Measurements from ENCODE around the gene NOXO1. TPM values are rescaled to one million over a fixed set of nuclear protein-coding genes. Genes with fewer than 3 reads are reported as not detected.

The NOXO1 gene
- total RNA-seq, 1 donor from 2014 or later: 1.6 TPM

- Histone ChIP-seq H3K4me1 (ENCODE audit: control insufficient read depth in 3 of 3, insufficient read depth in 3 of 3, low read length in 3 of 3) (peaks cover 2 to 19% (median 14%) of the 10 kb centered on the region in 3 donors), H3K4me3 (ENCODE audit: low read length in 3 of 3) (no peak overlapping the region), H3K27ac (ENCODE audit: low read depth, low read length) (no peak overlapping the region), H3K9ac (ENCODE audit: low read depth in 1 of 3, low read length in 3 of 3) (peak overlapping the region in 1 of 3 donors; percentile 33), H3K36me3 (ENCODE audit: control insufficient read depth in 3 of 3, insufficient read depth in 3 of 3, low read length in 3 of 3) (peaks cover 3 to 7% (median 4%) of the 10 kb centered on the region in 3 donors), H3K27me3 (ENCODE audit: control insufficient read depth in 3 of 3, insufficient read depth in 3 of 3, low read length in 3 of 3) (peaks cover 0 to 13% (median 10%) of the 10 kb centered on the region in 3 donors), H3K9me3 (ENCODE audit: control insufficient read depth in 3 of 3, low read length in 3 of 3) (no peaks in the 10 kb centered on the region)
Observed at GRCh38 chr16:1932050-1933028, 48.9 kb downstream of the NOXO1 start.

- H3K4me1 ChIP-seq (ENCODE audit: control insufficient read depth in 3 of 3, insufficient read depth in 3 of 3, low read length in 3 of 3): peaks cover 2 to 19% (median 10%) of the 10 kb centered on the region in 3 donors
- H3K9ac ChIP-seq (ENCODE audit: low read depth in 1 of 3, low read length in 3 of 3): no peak overlapping the region
- no peak overlapping the region for H3K27ac ChIP-seq (ENCODE audit: low read depth, low read length)
- peaks cover 0 to 17% (median 13%) of the 10 kb centered on the region in 3 donors for H3K27me3 ChIP-seq (ENCODE audit: control insufficient read depth in 3 of 3, insufficient read depth in 3 of 3, low read length in 3 of 3)
- no peaks in the 10 kb centered on the region for H3K36me3 ChIP-seq (ENCODE audit: control insufficient read depth in 3 of 3, insufficient read depth in 3 of 3, low read length in 3 of 3)
- H3K9me3 ChIP-seq (ENCODE audit: control insufficient read depth in 3 of 3, low read length in 3 of 3): no peaks in the 10 kb centered on the region
- H3K4me3 ChIP-seq (ENCODE audit: low read length in 3 of 3): no peak overlapping the region
Observed at GRCh38 chr16:1930338-1930720, 50.9 kb downstream of the NOXO1 start.

- Histone ChIP-seq H3K9ac (ENCODE audit: low read depth in 1 of 3, low read length in 3 of 3) (peak overlapping the region in 2 of 3 donors; percentile 65 to 79), H3K4me3 (ENCODE audit: low read length in 3 of 3) (peak overlapping the region; percentile 56 to 72 (median 57)), H3K27me3 (ENCODE audit: control insufficient read depth in 3 of 3, insufficient read depth in 3 of 3, low read length in 3 of 3) (peaks cover 1 to 19% (median 13%) of the 10 kb centered on the region in 3 donors), H3K27ac (ENCODE audit: low read depth, low read length) (no peak overlapping the region), H3K4me1 (ENCODE audit: control insufficient read depth in 3 of 3, insufficient read depth in 3 of 3, low read length in 3 of 3) (peaks cover 2 to 19% (median 9%) of the 10 kb centered on the region in 3 donors), H3K36me3 (ENCODE audit: control insufficient read depth in 3 of 3, insufficient read depth in 3 of 3, low read length in 3 of 3) (no peaks in the 10 kb centered on the region), H3K9me3 (ENCODE audit: control insufficient read depth in 3 of 3, low read length in 3 of 3) (no peaks in the 10 kb centered on the region)
Observed at GRCh38 chr16:1929578-1930337, 51.5 kb downstream of the NOXO1 start.

GRCh38 chr16:1929105-1929504 lies 52.2 kb downstream of the NOXO1 start:
- H3K27me3 ChIP-seq (ENCODE audit: control insufficient read depth in 3 of 3, insufficient read depth in 3 of 3, low read length in 3 of 3): peaks cover 8 to 25% (median 15%) of the 10 kb centered on the region in 3 donors
- peak overlapping the region; percentile 56 to 72 (median 57) for H3K4me3 ChIP-seq (ENCODE audit: low read length in 3 of 3)
- no peaks in the 10 kb centered on the region for H3K36me3 ChIP-seq (ENCODE audit: control insufficient read depth in 3 of 3, insufficient read depth in 3 of 3, low read length in 3 of 3)
- peaks cover 2 to 19% (median 9%) of the 10 kb centered on the region in 3 donors for H3K4me1 ChIP-seq (ENCODE audit: control insufficient read depth in 3 of 3, insufficient read depth in 3 of 3, low read length in 3 of 3)
- peak overlapping the region in 1 of 3 donors; percentile 79 for H3K9ac ChIP-seq (ENCODE audit: low read depth in 1 of 3, low read length in 3 of 3)
- no peaks in the 10 kb centered on the region for H3K9me3 ChIP-seq (ENCODE audit: control insufficient read depth in 3 of 3, low read length in 3 of 3)
- no peak overlapping the region for H3K27ac ChIP-seq (ENCODE audit: low read depth, low read length)

Small RNA genes within 50 kb of the gene (small RNA-seq; reads per million reads assigned to genes)
- gene AC005363.2 (not detected), gene RN7SL219P (not detected), gene SNORA10 (not detected), gene SNORA64 (not detected)

Other genes with a start within 250 kb of the NOXO1 start
- 20.4 TPM for gene NME3, start 209.9 kb downstream of the NOXO1 start, total RNA-seq
- 5.2 TPM for gene EME2, start 208.7 kb downstream of the NOXO1 start, total RNA-seq
- gene MRPS34, start 208.3 kb downstream of the NOXO1 start, total RNA-seq: 17.7 TPM
- gene SPSB3, start 198.9 kb downstream of the NOXO1 start, total RNA-seq: 27.7 TPM
- 40.7 TPM for gene NUBP2, start 198.5 kb downstream of the NOXO1 start, total RNA-seq
- gene IGFALS, start 187.8 kb downstream of the NOXO1 start, total RNA-seq: not detected
- 42.3 TPM for gene HAGH, start 154.6 kb downstream of the NOXO1 start, total RNA-seq
- gene FAHD1, start 154.3 kb downstream of the NOXO1 start, total RNA-seq: 23.0 TPM
- gene MEIOB, start 109.3 kb downstream of the NOXO1 start, total RNA-seq: under 0.01 TPM
- not detected for gene HS3ST6, start 63.1 kb downstream of the NOXO1 start, total RNA-seq
- gene MSRB1, start 38.3 kb downstream of the NOXO1 start, total RNA-seq: 13.6 TPM
- 84.5 TPM for gene RPL3L, start 26.8 kb downstream of the NOXO1 start, total RNA-seq
- 130 TPM for gene NDUFB10, start 21.9 kb downstream of the NOXO1 start, total RNA-seq
- gene RPS2, start 16.6 kb downstream of the NOXO1 start, total RNA-seq: 3,178 TPM
- not detected for gene RNF151, start 14.6 kb downstream of the NOXO1 start, total RNA-seq
- 18.8 TPM for gene TBL3, start 9.4 kb downstream of the NOXO1 start, total RNA-seq
- 4.7 TPM for gene GFER, start 2.7 kb upstream of the NOXO1 start, total RNA-seq
- gene SYNGR3, start 8.5 kb upstream of the NOXO1 start, total RNA-seq: 0.52 TPM
- gene ZNF598, start 28.4 kb upstream of the NOXO1 start, total RNA-seq: 4.7 TPM
- not detected for gene NPW, start 38.3 kb upstream of the NOXO1 start, total RNA-seq
- 15.1 TPM for gene NHERF2, start 45.4 kb upstream of the NOXO1 start, total RNA-seq
- 13.6 TPM for gene NTHL1, start 66.4 kb upstream of the NOXO1 start, total RNA-seq
- 49.6 TPM for gene TSC2, start 66.5 kb upstream of the NOXO1 start, total RNA-seq
- gene PKD1, start 154.4 kb upstream of the NOXO1 start, total RNA-seq: 88.7 TPM
- not detected for gene RAB26, start 167.2 kb upstream of the NOXO1 start, total RNA-seq
- gene TRAF7, start 174.3 kb upstream of the NOXO1 start, total RNA-seq: 24.0 TPM
- gene CASKIN1, start 215.1 kb upstream of the NOXO1 start, total RNA-seq: 0.52 TPM
- gene MLST8, start 224.0 kb upstream of the NOXO1 start, total RNA-seq: 7.8 TPM
- 2.1 TPM for gene BRICD5, start 229.4 kb upstream of the NOXO1 start, total RNA-seq
- 9.9 TPM for gene PGP, start 233.4 kb upstream of the NOXO1 start, total RNA-seq
- 12.5 TPM for gene E4F1, start 242.1 kb upstream of the NOXO1 start, total RNA-seq